RWPE2 (cell line): Measurements from ENCODE around the gene LCP2.
A peak's percentile ranks its signal among the peaks of the same experiment; 100 is the strongest.

Source experiments
- ATAC-seq: fragments of 200-7000 bp; cut with Tn5 transposase; 3 replicates; pipeline ENCODE4 v1.9.1; 2021; ENCODE audit warnings: low read depth
- DNase-seq: peaks from one replicate; pipeline ENCODE4 v3.0.0-alpha.2; 2020; ENCODE audit warnings: low spot score
- H3K27ac ChIP-seq: fragments of 450-650 bp; 2 replicates; pipeline ENCODE4 v1.5.1; 2017; ENCODE audit warnings: mild to moderate bottlenecking; ENCODE audit not compliant: poor library complexity, severe bottlenecking
- H3K27me3 ChIP-seq: fragments of 250-450 bp; sonication (Bioruptor Pico); 2 replicates; pipeline ENCODE4 v1.5.1; 2021; ENCODE audit warnings: mild to moderate bottlenecking, moderate library complexity; ENCODE audit not compliant: insufficient read depth, poor library complexity, severe bottlenecking
- H3K36me3 ChIP-seq: fragments of 250-450 bp; sonication (Bioruptor Pico); 2 replicates; pipeline ENCODE4 v1.5.1; 2020; ENCODE audit warnings: low read depth, mild to moderate bottlenecking, moderate library complexity
- H3K4me1 ChIP-seq: fragments of 250-450 bp; sonication (Bioruptor Pico); 2 replicates; pipeline ENCODE4 v1.5.1; 2021; ENCODE audit warnings: mild to moderate bottlenecking, moderate library complexity; ENCODE audit not compliant: insufficient read depth, poor library complexity, severe bottlenecking
- H3K4me3 ChIP-seq: fragments of 250-450 bp; sonication (Bioruptor Pico); 2 replicates; pipeline ENCODE4 v1.5.1; 2021; ENCODE audit warnings: mild to moderate bottlenecking, moderate library complexity; ENCODE audit not compliant: severe bottlenecking
- H3K9me3 ChIP-seq: fragments of 250-450 bp; sonication (Bioruptor Pico); 2 replicates; pipeline ENCODE4 v1.5.1; 2021; ENCODE audit warnings: mild to moderate bottlenecking, moderate library complexity; ENCODE audit not compliant: severe bottlenecking
- CTCF ChIP-seq: fragments of 450-650 bp; IDR thresholded peaks from one replicate; pipeline ENCODE4 v1.5.1; 2017; ENCODE audit warnings: mild to moderate bottlenecking, moderate library complexity; ENCODE audit not compliant: poor library complexity, severe bottlenecking

The LCP2 gene

GRCh38 chr5:170216257-170216864, 81.2 kb downstream of the LCP2 start:
- Histone ChIP-seq H3K27me3 (no peaks in the 10 kb centered on the region), H3K4me3 (no peak overlapping the region), H3K36me3 (no peaks in the 10 kb centered on the region), H3K9me3 (no peaks in the 10 kb centered on the region), H3K27ac (no peak overlapping the region), H3K4me1 (peaks cover 27% of the 10 kb centered on the region)
- DNase-seq (no peak), ATAC-seq (peak; percentile 46)
- peak; percentile 99 for TF ChIP-seq CTCF

GRCh38 chr5:170211575-170212334, 85.8 kb downstream of the LCP2 start:
- no peaks in the 10 kb centered on the region for H3K36me3 ChIP-seq
- H3K9me3 ChIP-seq: no peaks in the 10 kb centered on the region
- ATAC-seq: peak; percentile 92
- peaks cover 15% of the 10 kb centered on the region for H3K4me1 ChIP-seq
- H3K27ac ChIP-seq: peak overlapping the region; percentile 84
- H3K4me3 ChIP-seq: no peak overlapping the region
- H3K27me3 ChIP-seq: no peaks in the 10 kb centered on the region
- no peak for DNase-seq
- TF ChIP-seq CTCF: no peak

GRCh38 chr5:170206958-170207357, 90.6 kb downstream of the LCP2 start:
- DNase-seq: no peak
- Histone ChIP-seq H3K4me3 (no peak overlapping the region), H3K27ac (no peak overlapping the region), H3K27me3 (no peaks in the 10 kb centered on the region), H3K4me1 (peaks cover 9% of the 10 kb centered on the region), H3K36me3 (no peaks in the 10 kb centered on the region), H3K9me3 (no peaks in the 10 kb centered on the region)
- TF ChIP-seq CTCF: no peak
- no peak for ATAC-seq

GRCh38 chr5:170206216-170206615, 91.4 kb downstream of the LCP2 start:
- H3K27me3 ChIP-seq: no peaks in the 10 kb centered on the region
- H3K27ac ChIP-seq: no peak overlapping the region
- no peak for TF ChIP-seq CTCF
- H3K4me1 ChIP-seq: peaks cover 2% of the 10 kb centered on the region
- DNase-seq (no peak), ATAC-seq (no peak)
- H3K4me3 ChIP-seq: no peak overlapping the region
- no peaks in the 10 kb centered on the region for H3K9me3 ChIP-seq
- H3K36me3 ChIP-seq: no peaks in the 10 kb centered on the region

- H3K4me3 ChIP-seq: no peak overlapping the region
- H3K27me3 ChIP-seq: no peaks in the 10 kb centered on the region
- ATAC-seq (no peak), DNase-seq (no peak)
- H3K9me3 ChIP-seq: no peaks in the 10 kb centered on the region
- no peak for TF ChIP-seq CTCF
- H3K27ac ChIP-seq: no peak overlapping the region
- H3K36me3 ChIP-seq: no peaks in the 10 kb centered on the region
- H3K4me1 ChIP-seq: no peaks in the 10 kb centered on the region
Observed at GRCh38 chr5:170204202-170204601, 93.4 kb downstream of the LCP2 start.
